HCT116 (cell line): Measurements from ENCODE around the gene PRPF8. TPM values are rescaled to one million over a fixed set of nuclear protein-coding genes. Genes with fewer than 3 reads are reported as not detected.

Source experiments
- ATAC-seq: fragments of 200-7000 bp; cut with Tn5 transposase; 2 replicates; pipeline ENCODE4 v1.9.1; 2020; ENCODE audit warnings: mild to moderate bottlenecking, moderate library complexity
- BruUV-seq: library from RNA; stranded (reverse); fragments of 400-500 nt; replicated peaks from 2 replicates; lab custom pipeline; 2021; lab: Mats Ljungman, UMichigan
- CTCF ChIA-PET: fragments of 300-600 bp; sonication (Branson Sonifier 250); formaldehyde crosslinking; loops from one replicate; lab custom pipeline; 2021; ENCODE audit warnings: antibody characterized with exemption; lab: Charles Lee
- POLR2A ChIA-PET: fragments of 300-600, 350-600 bp; sonication (Branson Sonifier 250); formaldehyde crosslinking; loops from one replicate; lab custom pipeline; 2021; ENCODE audit warnings: antibody characterized with exemption; lab: Charles Lee
- RAD21 ChIA-PET, 2 experiments: fragments of 300-600 bp; sonication (Branson Sonifier 250); formaldehyde crosslinking; loops; one replicate each; lab custom pipeline; 2023; ENCODE audit warnings: low total read pairs in 2 of 2; ENCODE audit not compliant: uncharacterized antibody in 2 of 2, unreplicated experiment in 2 of 2, low non-redundant PET in 1 of 2; lab: Charles Lee
- DNase-seq: peaks from one replicate; pipeline ENCODE4 v3.0.0-alpha.2; 2010; ENCODE audit warnings: low read depth, low spot score
- H2AFZ ChIP-seq: fragments of 200-600 bp; shearing (Covaris generic), sonication (generic); 2 replicates; pipeline ENCODE4 v1.6.1; 2017; ENCODE audit warnings: low read depth, mixed run types, mixed read lengths, antibody characterized with exemption, low read length; ENCODE audit not compliant: poor library complexity, severe bottlenecking
- H3K27ac ChIP-seq: 2 replicates; pipeline ENCODE4 v1.5.1; 2012; ENCODE audit warnings: low read depth, low read length
- H3K27me3 ChIP-seq: fragments of 200-600 bp; sonication (generic); 2 replicates; pipeline ENCODE4 v1.6.1; 2016; ENCODE audit warnings: mixed run types, low read length, mixed read lengths; ENCODE audit not compliant: insufficient read depth
- H3K36me3 ChIP-seq, 2 experiments: fragments of 200-500 bp in 1 of 2; fragments of 200-600 bp in 1 of 2; sonication (Bioruptor generic) in 1 of 2; sonication (generic) in 1 of 2; 2 replicates each; pipeline versions ENCODE4 v1.5.1 to v1.6.1; 2014 to 2016; ENCODE audit warnings: low read length in 2 of 2, inconsistent platforms in 1 of 2, mixed read lengths in 1 of 2, mixed run types in 1 of 2; ENCODE audit not compliant: insufficient read depth in 2 of 2, control insufficient read depth in 1 of 2
- H3K4me1 ChIP-seq, 2 experiments: fragments of 200-600 bp in 1 of 2; sonication (generic) in 1 of 2; 2 replicates each; pipeline versions ENCODE4 v1.5.1 to v1.6.1; 2012 to 2017; ENCODE audit warnings: low read length in 2 of 2, inconsistent platforms in 1 of 2, mild to moderate bottlenecking in 1 of 2, mixed read lengths in 1 of 2, mixed run types in 1 of 2, moderate library complexity in 1 of 2; ENCODE audit not compliant: insufficient read depth in 2 of 2, control insufficient read depth in 1 of 2
- H3K4me2 ChIP-seq: fragments of 200-600 bp; sonication (generic); 2 replicates; pipeline ENCODE4 v1.6.1; 2017; ENCODE audit warnings: mixed run types, low read length, mixed read lengths
- H3K4me3 ChIP-seq, 2 experiments: fragments of 200-600 bp in 1 of 2; sonication (generic) in 1 of 2; replicated peaks in 1 of 2; 2 replicates each; pipeline ENCODE4 v1.5.1; 2011 to 2016; ENCODE audit warnings: low read length in 2 of 2, control low read depth in 1 of 2, low read depth in 1 of 2, mild to moderate bottlenecking in 1 of 2, mixed read lengths in 1 of 2, mixed run types in 1 of 2
- H3K79me2 ChIP-seq: fragments of 200-600 bp; sonication (generic); 2 replicates; pipeline ENCODE4 v1.6.1; 2017; ENCODE audit warnings: mild to moderate bottlenecking, mixed run types, low read length, moderate library complexity, mixed read lengths; ENCODE audit not compliant: insufficient read depth
- H3K9ac ChIP-seq: fragments of 200-600 bp; sonication (generic); 2 replicates; pipeline ENCODE4 v1.6.1; 2016; ENCODE audit warnings: low read length, mixed read lengths
- H3K9me2 ChIP-seq: fragments of 200-600 bp; sonication (generic), shearing (Covaris generic); 2 replicates; pipeline ENCODE4 v1.6.1; 2017; ENCODE audit warnings: mixed run types, mild to moderate bottlenecking, moderate library complexity; ENCODE audit not compliant: insufficient read depth
- H3K9me3 ChIP-seq, 2 experiments: fragments of 200-500 bp in 1 of 2; fragments of 200-600 bp in 1 of 2; sonication (Bioruptor generic) in 1 of 2; sonication (generic) in 1 of 2; 2 replicates each; pipeline ENCODE4 v1.6.1; 2014 to 2017; ENCODE audit warnings: low read length in 2 of 2, mixed read lengths in 2 of 2, inconsistent platforms in 1 of 2, low read depth in 1 of 2, mild to moderate bottlenecking in 1 of 2, mixed run types in 1 of 2, moderate library complexity in 1 of 2; ENCODE audit not compliant: control insufficient read depth in 1 of 2, insufficient read depth in 1 of 2
- H4K20me1 ChIP-seq: fragments of 200-600 bp; sonication (generic), shearing (Covaris generic); 2 replicates; pipeline ENCODE4 v1.6.1; 2017; ENCODE audit warnings: mixed run types, mild to moderate bottlenecking, moderate library complexity; ENCODE audit not compliant: insufficient read depth
- CEBPB ChIP-seq: IDR thresholded peaks from 2 replicates; pipeline ENCODE4 v1.6.1; 2012; ENCODE audit warnings: low read depth
- EZH2 ChIP-seq: fragments of 200-600 bp; sonication (generic); IDR thresholded peaks from 2 replicates; pipeline ENCODE4 v1.6.1; 2017; ENCODE audit warnings: antibody characterized with exemption, mixed run types
- EZH2phosphoT487 ChIP-seq: fragments of 200-600 bp; IDR thresholded peaks from 2 replicates; pipeline ENCODE4 v1.6.1; 2018; ENCODE audit warnings: antibody characterized with exemption, borderline replicate concordance
- FOSL1 ChIP-seq: IDR thresholded peaks from 2 replicates; pipeline ENCODE4 v1.6.1; 2012; ENCODE audit warnings: low read depth
- REST ChIP-seq: IDR thresholded peaks from 2 replicates; pipeline ENCODE4 v1.6.1; 2012; ENCODE audit warnings: low read depth
- SP1 ChIP-seq: IDR thresholded peaks from 2 replicates; pipeline ENCODE4 v1.6.1; 2012; ENCODE audit warnings: low read depth
- TCF7L2 ChIP-seq: IDR thresholded peaks from 2 replicates; pipeline ENCODE4 v1.7.0; 2011; ENCODE audit warnings: borderline replicate concordance, inconsistent platforms; ENCODE audit not compliant: insufficient read depth, insufficient read length; ENCODE audit errors: extremely low read depth
- YY1 ChIP-seq: IDR thresholded peaks from 2 replicates; pipeline ENCODE4 v1.6.1; 2011; ENCODE audit warnings: low read length, low read depth, moderate library complexity, mild to moderate bottlenecking; ENCODE audit not compliant: insufficient replicate concordance; ENCODE audit errors: extremely low read depth
- ZBTB33 ChIP-seq: IDR thresholded peaks from 2 replicates; pipeline ENCODE4 v1.6.1; 2011; ENCODE audit warnings: mild to moderate bottlenecking, low read length, moderate library complexity; ENCODE audit not compliant: insufficient replicate concordance; ENCODE audit errors: extremely low read depth
- ZNF274 ChIP-seq: fragments of 200-500 bp; sonication (Bioruptor generic); IDR thresholded peaks from 2 replicates; pipeline ENCODE4 v1.6.1; 2014; ENCODE audit warnings: mild to moderate bottlenecking, low read depth, low read length, inconsistent platforms
- intact Hi-C: fragments of 100-400 bp; cut with micrococcal nuclease; formaldehyde crosslinking; loops from 2 replicates; pipeline ENCODE4 v1.10.0; 2022
- total RNA-seq: library from RNA; stranded (reverse); gene quantifications from one replicate; pipeline ENCODE4 v1.2.1, GENCODE V29; 2021; ENCODE audit not compliant: unreplicated experiment

Gene PRPF8
- total RNA-seq, 1 experiment from 2014 or later, result 386 TPM

GRCh38 chr17:1644493-1645206, 40.0 kb downstream of the PRPF8 start:
- no peaks in the 10 kb centered on the region for H3K9me2 ChIP-seq
- BruUV-seq, result no TSS peak
- TF ChIP-seq YY1, result no peak
- TF ChIP-seq EZH2, result no peak
- TF ChIP-seq TCF7L2, result no peak
- TF ChIP-seq REST, result no peak
- no peak for TF ChIP-seq ZNF274
- TF ChIP-seq EZH2phosphoT487, result no peak
- TF ChIP-seq ZBTB33, result no peak
- no peak for TF ChIP-seq FOSL1
- TF ChIP-seq CEBPB, result no peak
- TF ChIP-seq SP1, result no peak
- TF ChIP-seq, all 23 proteins: peak for 0
- POLR2A ChIA-PET, result no interaction called here
- H3K4me2 ChIP-seq, result peak overlapping the region; percentile 93
- ATAC-seq (no peak), DNase-seq (no peak)
- H4K20me1 ChIP-seq, result no peaks in the 10 kb centered on the region
- no peaks in the 10 kb centered on the region for H3K79me2 ChIP-seq
- peak overlapping the region in 1 of 2 experiments; percentile 61; a peak in 1 of 4 replicates for H3K4me3 ChIP-seq
- no peak overlapping the region for H2AFZ ChIP-seq
- no peaks in the 10 kb centered on the region for H3K9me3 ChIP-seq
- no peak overlapping the region for H3K27ac ChIP-seq
- H3K4me1 ChIP-seq, result peaks cover 22 to 47% of the 10 kb centered on the region in 2 experiments
- RAD21 ChIA-PET, result no interaction called here
- CTCF ChIA-PET, result no interaction called here
- intact Hi-C loops, result loop anchor here (5.0 kb wide), 1 partner anchor 387 kb away; no protein-coding TSS in a partner anchor
- H3K36me3 ChIP-seq, result no peaks in the 10 kb centered on the region
- no peaks in the 10 kb centered on the region for H3K27me3 ChIP-seq
- H3K9ac ChIP-seq, result peak overlapping the region; percentile 65; the same call in 1 of the 2 replicates
